DMS53 treated with DMSO at 0.1 percent for 48 hours (cell line): ENCODE results near the gene GIMAP8.
A peak's percentile ranks its signal among the peaks of the same experiment; 100 is the strongest.

Source experiments
- DNase-seq: peaks from one replicate; lab custom pipeline; 2025; ENCODE audit not compliant: unreplicated experiment; lab: John Stamatoyannopoulos, UW

GIMAP8 gene

GRCh38 chr7:150411606-150412005 is 38.8 kb upstream of the GIMAP8 start:
- no peak for DNase-seq

GRCh38 chr7:150412016-150412415 is 38.4 kb upstream of the GIMAP8 start:
- DNase-seq, result no peak

GRCh38 chr7:150412518-150413488 is 37.6 kb upstream of the GIMAP8 start:
- no peak for DNase-seq

- DNase-seq, result no peak
These were observed 36.8 kb upstream of the GIMAP8 start for GRCh38 chr7:150413640-150414081.

GRCh38 chr7:150415161-150416153 is 35.0 kb upstream of the GIMAP8 start:
- no peak for DNase-seq

GRCh38 chr7:150417239-150417638 is 33.2 kb upstream of the GIMAP8 start:
- no peak for DNase-seq

GRCh38 chr7:150417863-150418262 is 32.6 kb upstream of the GIMAP8 start:
- DNase-seq, result no peak

- DNase-seq, result no peak
These were observed 30.2 kb upstream of the GIMAP8 start for GRCh38 chr7:150420242-150420641.

- DNase-seq, result peak; percentile 87
These were observed 29.3 kb upstream of the GIMAP8 start for GRCh38 chr7:150420987-150421674.

GRCh38 chr7:150421831-150422230 is 28.6 kb upstream of the GIMAP8 start:
- no peak for DNase-seq

- no peak for DNase-seq
These were observed 24.8 kb upstream of the GIMAP8 start for GRCh38 chr7:150425670-150426069.

- no peak for DNase-seq
These were observed 21.6 kb upstream of the GIMAP8 start for GRCh38 chr7:150428671-150429451.

GRCh38 chr7:150429699-150430098 is 20.7 kb upstream of the GIMAP8 start:
- no peak for DNase-seq

- DNase-seq, result no peak
These were observed 19.9 kb upstream of the GIMAP8 start for GRCh38 chr7:150430465-150431085.

- DNase-seq, result no peak
These were observed 18.4 kb upstream of the GIMAP8 start for GRCh38 chr7:150431839-150432658.

- no peak for DNase-seq
These were observed 17.2 kb upstream of the GIMAP8 start for GRCh38 chr7:150432915-150433892.

GRCh38 chr7:150434240-150434639 is 16.2 kb upstream of the GIMAP8 start:
- no peak for DNase-seq

GRCh38 chr7:150435047-150435389 is 15.4 kb upstream of the GIMAP8 start:
- DNase-seq, result no peak
